Urothelium cell line (cell line): ENCODE measurements around the gene CAMKK1.
"Not testable (repeated sequence)": the region's sequence is repeated elsewhere in the genome, so short reads cannot be mapped to it uniquely, and the experiment has no call there.

Source experiments
- DNase-seq: peaks from one replicate; pipeline ENCODE4 v3.0.0; 2011; ENCODE audit warnings: low spot score, mixed read lengths
- FAIRE-seq: peaks from 2 replicates; lab custom pipeline; 2011; peaks lifted over from hg19 to GRCh38; lab: Jason Lieb, UNC

The CAMKK1 gene

DNA sequence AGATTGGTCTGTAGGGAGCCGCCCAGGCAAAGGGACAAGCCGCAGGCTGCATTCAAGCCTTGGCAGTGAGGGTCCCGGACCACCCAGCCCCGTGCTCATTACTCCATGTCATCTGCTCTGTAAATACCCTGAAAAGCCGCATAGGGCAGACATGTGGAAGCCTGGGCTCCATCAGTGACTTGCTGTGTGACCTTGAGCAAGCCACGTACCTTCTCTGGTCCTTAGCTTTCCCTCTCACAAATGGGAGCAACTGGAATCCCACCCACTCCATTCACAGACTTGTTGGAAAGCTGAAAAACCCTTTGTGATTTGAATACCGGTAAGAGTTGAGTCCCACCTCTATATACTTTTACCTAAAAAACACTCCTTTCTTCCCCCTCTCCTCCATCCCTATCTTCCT lies 11.9 kb downstream of the CAMKK1 start:
- no peak for FAIRE-seq
- no peak for DNase-seq

GRCh38 chr17:3879591-3880417 lies 13.0 kb downstream of the CAMKK1 start:
- no peak for FAIRE-seq
- no peak for DNase-seq

DNA sequence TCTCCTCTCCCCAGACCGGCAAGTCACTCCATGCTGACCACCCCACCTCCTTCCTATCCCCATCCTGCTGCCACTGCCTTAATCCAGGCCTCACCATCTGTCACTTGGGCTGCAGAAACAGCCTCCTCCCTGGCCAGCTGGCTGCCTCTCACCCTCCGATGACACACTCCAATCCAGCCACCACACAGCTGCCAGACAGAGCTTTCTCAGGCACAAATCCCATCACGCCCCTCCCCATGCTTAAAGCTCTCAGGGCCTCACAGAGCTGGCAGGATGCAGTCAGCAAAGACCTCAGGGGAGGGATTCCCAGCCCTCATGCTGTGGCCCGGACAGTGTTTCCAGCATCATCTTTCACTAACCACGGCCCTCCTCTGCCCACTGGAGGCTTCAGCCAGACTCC lies 13.7 kb downstream of the CAMKK1 start:
- DNase-seq (no peak), FAIRE-seq (no peak)

DNA sequence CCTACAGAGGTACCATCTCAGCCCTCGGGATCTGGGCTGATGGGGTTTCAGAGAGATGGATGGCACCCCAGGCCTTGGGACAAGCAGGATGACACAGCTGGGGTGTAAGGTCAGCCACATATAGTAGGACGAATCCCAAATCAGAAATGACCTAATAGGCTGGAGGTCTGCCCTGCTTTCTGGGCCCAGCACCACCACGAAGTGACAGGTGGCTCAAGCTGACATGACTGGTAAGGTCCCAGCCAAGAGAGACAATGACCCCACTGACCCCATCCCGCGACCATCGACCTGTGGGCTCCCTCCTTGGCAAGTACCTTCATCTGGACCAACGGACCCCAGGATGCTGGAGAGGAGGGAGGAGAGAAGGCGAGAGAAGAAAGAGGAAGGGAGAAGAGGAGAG lies 15.6 kb downstream of the CAMKK1 start:
- FAIRE-seq (no peak), DNase-seq (no peak)

DNA sequence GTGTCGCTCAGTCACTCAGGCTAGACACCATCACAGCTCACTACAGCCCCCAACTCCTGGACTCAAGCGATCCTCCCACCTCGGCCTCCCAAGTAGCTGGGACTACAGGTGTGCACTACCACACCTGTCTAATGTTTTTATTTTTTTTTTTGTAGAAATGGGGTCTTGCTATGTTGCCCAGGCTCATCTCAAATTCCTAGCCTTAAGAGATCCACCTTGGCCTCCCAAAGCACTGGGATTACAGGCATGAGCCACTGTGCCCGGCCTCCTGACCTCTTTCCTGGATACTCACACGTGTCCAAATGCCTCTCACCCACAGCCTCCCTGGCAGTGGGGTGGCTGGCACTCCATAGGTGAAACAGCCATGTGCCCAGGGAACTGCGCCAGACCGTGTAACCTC lies 17.5 kb downstream of the CAMKK1 start:
- FAIRE-seq (no peak), DNase-seq (no peak)

- FAIRE-seq (no peak), DNase-seq (no peak)
These were observed 19.0 kb downstream of the CAMKK1 start for GRCh38 chr17:3873862-3874261.

- DNase-seq: no peak
- FAIRE-seq: no peak
These were observed 22.0 kb downstream of the CAMKK1 start for GRCh38 chr17:3870871-3871306.

- FAIRE-seq: no peak
- DNase-seq: no peak
These were observed 25.2 kb downstream of the CAMKK1 start for GRCh38 chr17:3867606-3868005.

DNA sequence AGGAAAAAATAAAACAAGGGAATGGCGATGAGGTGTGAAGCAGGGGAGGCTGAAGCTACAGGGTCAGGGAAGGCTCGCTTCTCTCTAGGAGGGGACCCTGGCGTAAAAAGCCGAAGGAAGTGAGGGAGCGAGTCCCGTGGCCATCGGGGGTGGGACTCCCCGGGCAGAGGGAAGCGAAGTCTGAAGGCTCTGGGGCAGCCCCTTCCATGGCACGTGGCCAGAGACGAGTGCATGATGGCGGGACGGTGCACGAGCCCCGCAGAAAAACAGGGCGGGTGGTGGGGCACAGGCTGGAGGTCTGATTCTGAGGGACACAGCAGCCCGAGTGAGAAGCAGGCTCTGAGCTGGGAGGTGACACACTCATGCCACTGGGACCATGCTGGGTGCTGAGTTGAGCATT lies 25.7 kb downstream of the CAMKK1 start:
- no peak for FAIRE-seq

GRCh38 chr17:3866276-3866675 lies 26.6 kb downstream of the CAMKK1 start:
- DNase-seq: no peak
- no peak for FAIRE-seq

More for the DNA sequence above, 25.7 kb downstream of the CAMKK1 start:
- no peak for DNase-seq

DNA sequence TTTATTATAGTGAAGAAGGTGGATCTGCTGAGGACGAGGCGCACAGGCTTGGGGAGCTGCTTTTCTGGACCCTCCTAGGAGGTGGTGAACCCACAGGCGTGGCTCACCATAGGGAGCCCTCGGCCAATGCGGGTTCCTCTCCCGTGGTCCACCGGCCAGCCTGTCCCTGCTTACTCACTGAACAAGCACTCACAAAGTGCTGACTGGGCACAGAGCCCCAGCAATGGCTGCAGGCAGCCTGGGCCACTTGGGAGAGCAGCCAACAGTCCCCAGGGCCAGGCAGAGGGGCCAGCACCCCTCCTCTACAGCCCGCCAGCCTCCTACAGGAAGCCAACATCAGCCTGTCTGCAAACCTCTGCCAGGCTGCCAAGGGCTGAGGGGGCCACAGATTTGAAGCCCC lies 27.7 kb downstream of the CAMKK1 start:
- DNase-seq (no peak), FAIRE-seq (no peak)

GRCh38 chr17:3864534-3864933 lies 28.3 kb downstream of the CAMKK1 start:
- no peak for FAIRE-seq

GRCh38 chr17:3861761-3862681 lies 30.8 kb downstream of the CAMKK1 start:
- FAIRE-seq (no peak), DNase-seq (no peak)

More at GRCh38 chr17:3864534-3864933, 28.3 kb downstream of the CAMKK1 start:
- no peak for DNase-seq

GRCh38 chr17:3860939-3861700 lies 31.7 kb downstream of the CAMKK1 start:
- FAIRE-seq (no peak), DNase-seq (no peak)

GRCh38 chr17:3859940-3860339 lies 32.9 kb downstream of the CAMKK1 start:
- no peak for DNase-seq
- FAIRE-seq: no peak

- FAIRE-seq: no peak
- DNase-seq: no peak
These were observed 35.4 kb downstream of the CAMKK1 start for GRCh38 chr17:3857261-3858105.

DNA sequence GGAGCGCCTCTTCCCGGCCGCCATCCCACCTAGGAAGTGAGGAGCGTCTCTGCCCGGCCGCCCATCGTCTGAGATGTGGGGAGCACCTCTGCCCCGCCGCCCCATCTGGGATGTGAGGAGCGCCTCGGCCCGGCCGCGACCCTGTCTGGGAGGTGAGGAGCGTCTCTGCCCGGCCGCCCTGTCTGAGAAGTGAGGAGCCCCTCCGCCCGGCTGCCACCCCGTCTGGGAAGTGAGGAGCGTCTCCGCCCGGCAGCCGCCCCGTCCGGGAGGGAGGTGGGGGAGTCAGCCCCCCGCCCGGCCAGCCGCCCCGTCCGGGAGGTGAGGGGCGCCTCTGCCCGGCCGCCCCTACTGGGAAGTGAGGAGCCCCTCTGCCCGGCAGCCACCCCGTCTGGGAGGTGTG lies 38.6 kb downstream of the CAMKK1 start:
- DNase-seq, FAIRE-seq: not testable (repeated sequence)

- no peak for DNase-seq
- no peak for FAIRE-seq
These were observed 40.3 kb downstream of the CAMKK1 start for GRCh38 chr17:3852561-3852960.

- FAIRE-seq (no peak), DNase-seq (no peak)
These were observed 41.3 kb downstream of the CAMKK1 start for GRCh38 chr17:3851461-3852100.
